ENCODE data around the gene CAMK1.

The CAMK1 gene

DNA sequence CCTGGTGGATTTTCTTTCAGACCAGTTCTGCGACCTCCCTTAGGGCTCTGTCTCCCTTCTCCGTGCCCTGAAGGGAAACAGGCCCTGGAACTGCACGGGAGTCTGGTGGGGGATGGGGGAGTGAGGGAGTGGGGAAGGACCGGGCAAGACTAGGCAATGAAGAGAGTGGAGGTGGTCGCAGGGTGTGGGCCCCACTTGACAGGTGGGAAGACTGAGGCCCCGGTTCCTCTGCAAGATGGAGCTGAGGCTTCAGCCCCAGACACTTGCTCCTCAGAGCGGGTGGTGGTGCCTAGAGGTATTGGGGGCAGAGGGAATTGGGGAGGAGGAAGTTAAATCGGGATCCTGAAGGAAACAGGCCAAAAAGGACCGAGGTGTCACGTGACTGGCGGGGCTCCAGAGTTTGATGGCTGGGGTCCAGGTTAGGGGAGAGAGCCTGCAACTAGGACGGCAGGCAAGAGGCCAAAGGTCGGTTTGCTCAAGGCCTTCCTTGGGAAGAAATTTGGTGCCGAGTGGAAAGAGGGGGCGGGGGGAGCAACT, 597 bp upstream of the CAMK1 start:
- ATAC-seq: no peak

DNA sequence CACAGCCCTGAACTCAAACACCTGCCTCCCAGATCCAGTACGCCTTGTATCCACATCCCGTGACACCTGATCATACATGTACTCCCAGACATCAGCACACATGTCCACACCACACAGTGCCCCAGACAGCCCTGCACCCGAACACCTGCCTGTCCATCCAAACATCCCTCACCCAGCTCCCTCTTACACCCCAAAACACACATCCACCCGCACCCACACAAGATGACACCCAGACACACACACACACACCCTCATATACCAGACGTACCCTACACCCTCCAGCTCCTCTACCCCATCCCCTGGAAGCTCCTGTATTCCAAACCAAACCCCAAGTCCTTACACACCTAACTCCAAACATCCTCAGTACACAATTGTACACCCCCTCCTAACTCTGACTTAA, 735 bp downstream of the CAMK1 start:
- no peak for ATAC-seq

GRCh38 chr3:9768141-9768775, 1.5 kb downstream of the CAMK1 start:
- ATAC-seq: no peak

DNA sequence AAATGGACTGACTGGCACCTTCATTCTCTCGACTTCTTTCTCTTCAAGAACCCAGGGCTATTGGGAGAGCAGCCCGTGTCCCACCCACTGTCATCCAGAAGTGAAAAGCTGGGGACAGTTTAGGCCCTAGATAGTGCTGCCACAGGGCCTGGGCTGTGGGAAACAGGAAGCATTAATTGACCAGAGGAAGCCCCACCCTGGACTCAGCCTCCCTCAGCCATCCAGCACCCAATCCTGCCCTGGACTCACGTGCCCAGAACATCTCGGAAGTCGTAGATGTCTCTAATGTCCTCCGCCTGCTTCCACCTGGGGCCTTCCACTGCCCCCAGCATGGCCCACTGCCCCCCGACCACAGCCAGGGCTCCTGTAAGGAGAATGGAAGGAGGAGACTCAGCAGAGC, 2.3 kb downstream of the CAMK1 start:
- no peak for ATAC-seq

DNA sequence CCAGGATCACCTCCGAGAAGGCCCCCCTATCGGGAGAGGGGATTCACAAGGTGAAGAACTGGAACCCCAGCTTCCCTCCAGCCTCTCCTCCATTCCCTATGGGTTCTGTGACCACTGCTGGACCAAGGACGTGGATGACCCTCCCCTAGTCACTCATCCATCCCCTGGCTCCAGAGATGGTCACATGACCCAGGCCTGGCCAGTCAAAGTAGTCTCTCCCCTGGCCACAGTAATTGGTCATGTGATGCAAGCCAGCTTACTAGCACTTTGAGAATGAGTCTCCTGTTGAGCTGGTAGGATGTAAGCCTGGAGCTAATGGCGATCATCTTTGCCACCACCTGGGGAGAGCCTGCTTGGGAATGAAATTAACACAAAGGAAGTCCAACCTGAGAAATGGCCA, 3.9 kb downstream of the CAMK1 start:
- ATAC-seq: no peak

DNA sequence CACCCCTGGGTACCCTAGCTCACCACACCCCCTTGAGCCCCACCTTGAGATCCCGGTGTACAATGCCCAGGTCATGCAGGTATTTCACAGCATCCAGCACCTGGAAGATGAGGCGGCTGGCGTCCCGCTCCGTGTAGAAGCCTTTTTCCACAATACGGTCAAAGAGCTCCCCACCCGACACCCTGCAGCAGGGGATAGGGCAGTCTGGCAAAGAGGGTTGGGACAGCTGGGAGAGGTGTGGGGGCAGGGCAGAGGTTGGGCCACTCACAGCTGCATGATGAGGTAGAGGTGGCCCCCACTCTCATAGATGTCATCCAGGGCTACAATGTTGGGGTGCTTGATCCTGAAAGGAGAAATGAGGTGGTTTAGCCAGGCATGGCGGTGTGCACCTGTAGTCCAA, 6.9 kb downstream of the CAMK1 start:
- no peak for ATAC-seq

DNA sequence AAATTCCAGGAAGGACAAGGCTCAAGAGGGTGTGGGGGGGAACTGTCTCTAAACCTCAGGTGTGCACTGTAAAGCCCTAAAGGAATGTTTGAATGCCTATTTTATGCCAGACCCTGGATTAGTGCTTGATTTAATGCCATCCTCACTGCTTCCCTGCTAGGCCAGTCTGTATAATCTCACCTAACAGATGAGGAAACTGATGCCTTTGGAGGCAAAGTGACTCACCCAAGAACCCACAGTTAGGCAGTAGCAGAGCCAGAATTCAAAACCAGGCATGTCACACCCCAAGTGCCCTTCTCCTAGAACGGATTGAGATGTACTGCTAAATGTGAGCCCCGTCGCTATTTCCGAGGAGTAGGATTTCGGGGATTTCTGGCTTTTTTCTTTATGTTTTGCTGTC, 7.8 kb downstream of the CAMK1 start:
- ATAC-seq: no peak

DNA sequence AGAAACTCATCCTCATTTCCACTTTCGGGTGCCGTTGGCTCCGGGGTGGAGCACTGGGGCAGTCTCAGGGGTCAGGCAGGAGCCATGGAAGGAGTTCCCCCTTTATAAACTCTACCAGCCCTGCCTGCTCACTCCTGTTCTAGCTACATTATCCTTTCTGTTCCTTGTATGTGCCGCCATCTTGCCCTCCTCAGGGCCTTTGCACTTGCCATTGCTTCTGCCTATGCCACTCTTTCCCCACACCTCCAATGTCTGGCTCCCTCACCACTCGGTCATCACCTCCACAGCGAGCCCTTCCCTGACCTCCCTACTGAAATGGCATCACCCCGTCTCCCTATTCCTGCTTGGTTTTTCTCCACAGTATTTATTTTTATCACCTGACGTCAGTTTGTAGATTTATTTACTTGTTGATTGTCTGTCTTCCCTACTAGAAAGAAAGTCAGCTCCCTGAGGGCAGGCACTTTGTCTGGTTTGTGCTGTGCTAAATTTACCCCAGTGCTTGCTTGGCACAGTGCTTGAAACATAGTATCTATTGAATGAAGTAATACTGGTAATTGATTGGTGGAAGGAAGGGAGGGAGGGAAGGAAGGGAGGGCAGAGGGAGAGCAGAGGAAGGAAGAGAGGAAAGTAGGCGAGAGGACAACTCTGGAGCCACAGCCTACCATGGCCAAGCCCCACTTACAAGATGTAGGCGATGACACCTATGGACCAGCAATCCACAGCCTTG, 8.8 kb downstream of the CAMK1 start:
- ATAC-seq: no peak

- ATAC-seq: no peak
These were observed 12.3 kb downstream of the CAMK1 start for GRCh38 chr3:9757427-9757826.

DNA sequence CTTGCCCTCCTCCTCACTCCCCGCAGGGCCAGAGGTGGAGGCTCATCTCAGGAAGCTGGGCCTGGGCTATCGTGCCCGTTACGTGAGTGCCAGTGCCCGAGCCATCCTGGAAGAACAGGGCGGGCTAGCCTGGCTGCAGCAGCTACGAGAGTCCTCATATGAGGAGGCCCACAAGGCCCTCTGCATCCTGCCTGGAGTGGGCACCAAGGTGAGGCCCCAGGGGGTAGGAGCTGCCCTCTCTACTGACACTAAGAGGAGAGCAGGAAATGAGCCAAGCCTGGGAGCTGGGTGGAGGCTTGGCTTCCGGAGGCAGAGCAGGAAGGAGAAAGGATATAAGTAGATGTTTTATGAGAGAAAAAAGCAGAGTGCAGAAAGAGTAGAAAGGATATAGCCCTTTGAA, 15.1 kb downstream of the CAMK1 start:
- no peak for ATAC-seq

- ATAC-seq: no peak
These were observed 19.0 kb downstream of the CAMK1 start for GRCh38 chr3:9750556-9751411.

DNA sequence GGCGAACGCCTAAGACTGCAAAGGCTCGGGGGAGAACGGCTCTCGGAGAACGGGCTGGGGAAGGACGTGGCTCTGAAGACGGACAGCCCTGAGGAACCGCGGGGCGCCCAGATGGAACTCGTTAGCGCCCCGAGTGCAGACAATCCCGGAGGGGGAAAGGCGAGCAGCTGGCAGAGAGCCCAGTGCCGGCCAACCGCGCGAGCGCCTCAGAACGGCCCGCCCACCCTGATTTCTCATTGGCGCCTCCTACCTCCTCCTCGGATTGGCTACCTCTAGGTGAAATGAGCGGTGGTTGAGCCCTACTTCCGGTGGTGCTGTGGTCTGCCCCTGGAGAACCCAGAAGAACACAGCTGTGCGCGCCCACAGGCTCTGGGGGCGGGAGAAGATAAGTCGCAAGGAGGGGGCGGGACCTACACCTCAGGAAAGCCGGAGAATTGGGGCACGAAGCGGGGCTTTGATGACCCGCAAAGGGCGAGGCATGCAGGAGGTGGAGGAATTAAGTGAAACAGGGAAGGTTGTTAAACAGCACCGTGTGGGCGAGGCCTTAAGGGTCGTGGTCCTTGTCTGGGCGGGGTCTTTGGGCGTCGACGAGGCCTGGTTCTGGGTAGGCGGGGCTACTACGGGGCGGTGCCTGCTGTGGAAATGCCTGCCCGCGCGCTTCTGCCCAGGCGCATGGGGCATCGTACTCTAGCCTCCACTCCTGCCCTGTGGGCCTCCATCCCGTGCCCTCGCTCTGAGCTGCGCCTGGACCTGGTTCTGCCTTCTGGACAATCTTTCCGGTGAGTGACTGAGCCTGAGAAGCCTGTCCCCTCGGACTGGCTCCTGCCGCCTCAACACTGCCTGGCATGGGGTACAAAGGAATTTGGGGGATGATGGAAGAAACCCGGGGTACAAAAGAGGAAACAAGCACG, 19.8 kb downstream of the CAMK1 start, which contains the start of gene OGG1:
Gene OGG1 (plus strand): TSS at position 308 of the 911 bp plus-strand sequence. CDS start 335 bp downstream, at position 643.
- ATAC-seq: peak; percentile 98 to 99

GRCh38 chr3:9749296-9749644, 20.5 kb downstream of the CAMK1 start:
- ATAC-seq: no peak

GRCh38 chr3:9748031-9748430, 21.7 kb downstream of the CAMK1 start:
- no peak for ATAC-seq

DNA sequence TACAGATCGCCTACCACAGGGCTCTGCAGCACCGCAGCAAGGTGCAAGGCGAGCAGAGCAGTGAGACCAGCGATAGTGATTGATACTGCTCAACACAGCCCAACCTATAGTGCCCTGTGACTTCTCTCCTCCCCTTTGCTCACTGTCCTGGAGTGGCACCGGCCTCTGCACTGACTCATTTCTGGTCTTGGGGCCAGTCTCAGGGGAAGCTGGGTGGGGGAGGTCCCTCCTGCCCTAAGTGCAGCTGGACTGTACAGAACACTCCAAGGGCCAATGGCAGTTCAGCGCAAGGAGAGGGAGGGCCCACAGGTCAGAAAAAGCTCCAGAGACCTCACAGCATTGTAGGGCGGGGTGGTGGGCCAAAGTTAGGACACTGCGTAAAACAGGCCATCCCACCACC, 22.5 kb downstream of the CAMK1 start:
- no peak for ATAC-seq

DNA sequence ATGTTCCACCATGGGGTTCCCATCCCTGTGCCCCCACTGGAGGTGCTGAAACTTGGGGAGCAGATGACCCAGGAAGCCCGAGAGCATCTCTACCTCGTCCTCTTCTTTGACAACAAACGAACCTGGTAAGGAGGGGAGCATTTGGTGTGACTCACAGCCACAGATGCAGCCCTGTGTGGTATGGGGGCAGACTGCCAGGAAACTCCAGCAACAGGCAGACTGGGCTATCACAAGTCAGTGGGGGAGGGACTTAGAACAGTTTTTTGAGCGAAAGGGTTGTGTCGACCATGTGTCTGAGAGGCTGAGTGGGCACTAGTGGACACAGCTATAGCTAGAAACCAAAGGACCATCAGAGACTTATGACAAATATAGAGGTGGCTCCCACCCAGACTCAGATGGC, 23.4 kb downstream of the CAMK1 start:
- ATAC-seq: no peak

DNA sequence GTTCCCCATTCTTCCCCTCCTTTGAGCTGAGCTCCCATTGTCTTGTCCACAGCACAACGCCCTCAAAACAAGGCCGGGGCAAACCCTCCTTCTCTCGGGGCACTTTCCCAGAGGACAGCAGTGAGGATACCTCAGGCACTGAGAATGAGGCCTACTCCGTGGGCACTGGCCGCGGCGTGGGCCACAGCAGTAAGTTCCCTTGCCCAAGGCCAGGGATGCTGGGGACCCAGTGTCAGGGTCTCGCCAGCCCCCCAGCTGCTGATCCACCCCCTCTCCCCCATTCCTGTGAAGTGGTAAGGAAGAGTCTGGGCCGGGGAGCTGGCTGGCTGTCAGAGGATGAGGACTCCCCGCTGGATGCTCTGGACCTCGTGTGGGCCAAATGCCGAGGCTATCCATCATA, 24.2 kb downstream of the CAMK1 start:
- ATAC-seq: no peak

DNA sequence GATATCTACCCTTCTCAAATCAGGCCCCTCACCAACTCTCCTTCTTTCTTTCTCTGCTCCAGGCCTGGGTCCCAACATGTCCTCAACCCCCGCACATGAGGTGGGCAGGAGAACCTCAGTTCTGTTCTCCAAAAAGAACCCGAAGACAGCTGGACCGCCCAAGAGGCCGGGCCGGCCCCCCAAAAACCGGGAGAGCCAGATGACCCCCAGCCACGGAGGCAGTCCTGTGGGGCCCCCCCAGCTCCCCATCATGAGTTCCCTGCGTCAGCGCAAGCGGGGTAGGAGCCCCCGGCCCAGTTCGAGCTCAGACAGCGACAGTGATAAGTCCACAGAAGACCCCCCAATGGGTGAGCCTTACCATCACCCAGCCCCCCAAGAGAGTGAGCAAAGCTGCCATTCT, 25.6 kb downstream of the CAMK1 start:
- no peak for ATAC-seq

GRCh38 chr3:9743548-9743947, 26.2 kb downstream of the CAMK1 start:
- ATAC-seq: no peak

- no peak for ATAC-seq
These were observed 27.2 kb downstream of the CAMK1 start for GRCh38 chr3:9742560-9742959.

GRCh38 chr3:9739181-9739580, 30.6 kb downstream of the CAMK1 start:
- ATAC-seq: no peak

DNA sequence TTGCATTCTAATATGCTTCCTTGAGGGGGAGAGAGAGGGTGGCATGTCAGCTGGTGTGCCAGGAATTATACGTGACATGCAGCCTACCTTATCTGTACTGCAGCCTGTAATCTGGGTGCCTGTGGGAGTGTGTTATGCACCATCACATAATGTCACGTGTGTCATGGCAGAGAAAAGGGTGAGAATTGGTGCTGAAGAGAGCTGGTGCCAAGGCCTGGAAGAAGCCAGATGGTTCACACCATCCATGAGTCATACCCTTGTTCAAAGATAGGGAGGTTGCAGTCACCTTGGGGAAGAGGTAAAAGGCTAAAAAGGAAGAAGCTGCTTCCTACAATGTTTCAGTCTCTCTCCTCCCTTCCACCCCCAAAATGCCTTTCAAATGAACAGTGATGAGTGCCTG, 32.9 kb downstream of the CAMK1 start:
- ATAC-seq: peak; percentile 45 to 50

Data from activated CD4-positive, CD25-positive, alpha-beta regulatory T cell treated with anti-CD3 and anti-CD28 coated beads, Interleukin-2, amount 50 U/mL, for 24 hours (primary cell).